Ishikawa (cell line): ENCODE results near the gene CHAF1A.

ENCODE experiments used
- CEBPB ChIP-seq: IDR thresholded peaks from 2 replicates; pipeline ENCODE4 v1.6.1; 2012
- CREB1 ChIP-seq: IDR thresholded peaks from 2 replicates; pipeline ENCODE4 v1.6.1; 2012; ENCODE audit warnings: low read depth
- EGR1 ChIP-seq: IDR thresholded peaks from 2 replicates; pipeline ENCODE4 v1.6.1; 2012
- EP300 ChIP-seq: IDR thresholded peaks from 2 replicates; pipeline ENCODE4 v1.6.1; 2012; ENCODE audit warnings: borderline replicate concordance
- FOXM1 ChIP-seq: IDR thresholded peaks from 2 replicates; pipeline ENCODE4 v1.6.1; 2012; ENCODE audit warnings: low read depth, borderline replicate concordance
- MAX ChIP-seq: IDR thresholded peaks from 2 replicates; pipeline ENCODE4 v1.6.1; 2012
- NFIC ChIP-seq: IDR thresholded peaks from 2 replicates; pipeline ENCODE4 v1.6.1; 2012
- RAD21 ChIP-seq: IDR thresholded peaks from 2 replicates; pipeline ENCODE4 v1.6.1; 2012; ENCODE audit warnings: low read depth
- TAF1 ChIP-seq: IDR thresholded peaks from 2 replicates; pipeline ENCODE4 v1.6.1; 2012; ENCODE audit warnings: low read depth, mild to moderate bottlenecking
- TCF12 ChIP-seq: IDR thresholded peaks from 2 replicates; pipeline ENCODE4 v1.6.1; 2012; ENCODE audit warnings: low read depth
- TEAD4 ChIP-seq: IDR thresholded peaks from 2 replicates; pipeline ENCODE4 v1.6.1; 2012
- USF1 ChIP-seq: IDR thresholded peaks from 2 replicates; pipeline ENCODE4 v1.6.1; 2012
- YY1 ChIP-seq: IDR thresholded peaks from 2 replicates; pipeline ENCODE4 v1.6.1; 2012; ENCODE audit warnings: low read depth
- ZBTB7A ChIP-seq: IDR thresholded peaks from 2 replicates; pipeline ENCODE4 v1.6.1; 2012; ENCODE audit warnings: low read depth
- TF ChIP-seq, protein P1 (sequence below): IDR thresholded peaks from 2 replicates; pipeline ENCODE4 v1.6.1; 2012; ENCODE audit warnings: low read depth, mild to moderate bottlenecking

CHAF1A gene

GRCh38 chr19:4360081-4360569, 42.3 kb upstream of the CHAF1A start:
- TF ChIP-seq CREB1 (no peak), TCF12 (no peak), RAD21 (no peak), TAF1 (no peak), YY1 (no peak), USF1 (no peak), EGR1 (no peak), NFIC (no peak), FOXM1 (no peak), ZBTB7A (no peak)
- TF ChIP-seq, protein P1, sequence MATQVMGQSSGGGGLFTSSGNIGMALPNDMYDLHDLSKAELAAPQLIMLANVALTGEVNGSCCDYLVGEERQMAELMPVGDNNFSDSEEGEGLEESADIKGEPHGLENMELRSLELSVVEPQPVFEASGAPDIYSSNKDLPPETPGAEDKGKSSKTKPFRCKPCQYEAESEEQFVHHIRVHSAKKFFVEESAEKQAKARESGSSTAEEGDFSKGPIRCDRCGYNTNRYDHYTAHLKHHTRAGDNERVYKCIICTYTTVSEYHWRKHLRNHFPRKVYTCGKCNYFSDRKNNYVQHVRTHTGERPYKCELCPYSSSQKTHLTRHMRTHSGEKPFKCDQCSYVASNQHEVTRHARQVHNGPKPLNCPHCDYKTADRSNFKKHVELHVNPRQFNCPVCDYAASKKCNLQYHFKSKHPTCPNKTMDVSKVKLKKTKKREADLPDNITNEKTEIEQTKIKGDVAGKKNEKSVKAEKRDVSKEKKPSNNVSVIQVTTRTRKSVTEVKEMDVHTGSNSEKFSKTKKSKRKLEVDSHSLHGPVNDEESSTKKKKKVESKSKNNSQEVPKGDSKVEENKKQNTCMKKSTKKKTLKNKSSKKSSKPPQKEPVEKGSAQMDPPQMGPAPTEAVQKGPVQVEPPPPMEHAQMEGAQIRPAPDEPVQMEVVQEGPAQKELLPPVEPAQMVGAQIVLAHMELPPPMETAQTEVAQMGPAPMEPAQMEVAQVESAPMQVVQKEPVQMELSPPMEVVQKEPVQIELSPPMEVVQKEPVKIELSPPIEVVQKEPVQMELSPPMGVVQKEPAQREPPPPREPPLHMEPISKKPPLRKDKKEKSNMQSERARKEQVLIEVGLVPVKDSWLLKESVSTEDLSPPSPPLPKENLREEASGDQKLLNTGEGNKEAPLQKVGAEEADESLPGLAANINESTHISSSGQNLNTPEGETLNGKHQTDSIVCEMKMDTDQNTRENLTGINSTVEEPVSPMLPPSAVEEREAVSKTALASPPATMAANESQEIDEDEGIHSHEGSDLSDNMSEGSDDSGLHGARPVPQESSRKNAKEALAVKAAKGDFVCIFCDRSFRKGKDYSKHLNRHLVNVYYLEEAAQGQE = no peak

DNA sequence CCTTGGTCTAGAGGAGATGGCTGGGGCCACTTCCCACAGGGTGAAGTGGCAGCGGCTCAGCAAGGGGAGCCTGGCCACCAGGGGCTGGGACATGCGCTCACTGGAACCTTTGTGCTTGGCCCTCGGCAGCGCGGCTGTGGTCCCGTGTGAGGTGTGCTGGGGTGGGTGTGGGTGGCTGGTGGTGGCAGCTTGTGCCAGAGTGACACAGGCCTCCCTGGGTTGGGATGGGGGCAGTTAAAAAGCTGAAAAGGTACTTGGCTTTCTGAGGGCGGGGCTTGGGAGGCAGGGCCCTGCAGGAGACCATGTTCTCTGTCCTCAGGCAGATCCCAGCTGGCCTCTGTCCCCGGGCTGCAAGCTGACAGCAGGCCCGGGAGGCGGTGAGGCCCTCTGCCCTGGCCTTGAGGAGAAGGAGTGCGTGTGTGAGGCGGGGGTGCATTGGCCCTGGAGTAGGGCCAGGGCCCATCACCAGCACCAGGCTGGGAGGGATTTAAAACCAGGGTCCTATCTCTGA, 41.7 kb upstream of the CHAF1A start:
- TF ChIP-seq RAD21 = no peak
- TF ChIP-seq MAX = 0 out of 2 replicates have a peak, but pooled peaks have one; percentile 13

DNA sequence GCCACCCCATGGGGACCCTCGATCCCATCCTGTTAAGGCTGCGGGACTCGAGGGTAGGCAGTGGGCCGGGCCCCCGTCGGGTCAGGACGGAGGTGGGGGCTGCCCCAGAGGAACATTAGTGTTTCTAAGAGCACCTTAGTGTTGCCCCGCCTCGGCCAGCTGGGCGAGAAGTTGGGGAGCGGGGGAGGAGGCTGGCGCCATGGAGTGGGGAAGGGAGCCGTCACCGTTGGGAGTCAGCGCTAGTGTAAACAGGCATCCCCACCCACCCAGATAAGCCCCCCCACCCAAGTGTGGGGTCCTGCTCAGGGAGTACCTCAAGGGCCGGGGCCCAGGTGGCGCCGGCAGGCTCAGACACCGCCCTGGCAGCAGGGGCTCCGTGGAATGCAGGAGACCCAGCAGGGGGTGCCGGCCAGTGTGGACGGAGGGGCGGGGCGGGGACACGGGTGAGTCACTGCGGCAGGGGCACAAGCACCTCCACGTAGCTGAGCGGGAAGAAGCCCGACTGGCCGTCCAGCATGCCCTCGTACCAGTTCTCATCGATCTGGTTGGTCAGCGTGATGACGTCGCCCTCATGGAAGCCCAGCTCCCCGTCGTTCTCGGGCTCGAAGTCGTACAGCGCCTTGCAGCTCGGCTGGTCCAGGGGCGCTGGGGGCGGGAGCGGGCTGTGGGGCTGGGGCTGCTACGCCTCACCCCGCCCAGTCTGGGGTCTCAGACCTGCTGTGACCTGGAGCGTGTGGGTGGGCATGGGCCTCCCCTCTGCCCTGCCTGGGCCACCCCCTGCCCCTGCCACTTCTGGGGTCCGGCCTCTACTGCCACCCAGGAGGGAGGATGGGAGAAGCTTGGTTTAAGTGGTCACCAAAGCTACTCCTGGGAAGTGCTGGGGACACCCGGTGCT, 41.0 kb upstream of the CHAF1A start:
- peak; percentile 70 for TF ChIP-seq TCF12
- TF ChIP-seq CEBPB = no peak
- peak; percentile 91 for TF ChIP-seq ZBTB7A
- TF ChIP-seq RAD21 = no peak
- peak; percentile 68; the same call in 1 of the 2 replicates for TF ChIP-seq EP300
- peak; percentile 40; the same call in 1 of the 2 replicates for TF ChIP-seq CREB1
- no peak for TF ChIP-seq FOXM1
- peak; percentile 91 for TF ChIP-seq TEAD4
- TF ChIP-seq, protein P1 = no peak
- TF ChIP-seq NFIC = peak; percentile 53; the same call in 1 of the 2 replicates
- TF ChIP-seq EGR1 = 0 out of 2 replicates have a peak, but pooled peaks have one; percentile 6
- TF ChIP-seq MAX = peak; percentile 98

DNA sequence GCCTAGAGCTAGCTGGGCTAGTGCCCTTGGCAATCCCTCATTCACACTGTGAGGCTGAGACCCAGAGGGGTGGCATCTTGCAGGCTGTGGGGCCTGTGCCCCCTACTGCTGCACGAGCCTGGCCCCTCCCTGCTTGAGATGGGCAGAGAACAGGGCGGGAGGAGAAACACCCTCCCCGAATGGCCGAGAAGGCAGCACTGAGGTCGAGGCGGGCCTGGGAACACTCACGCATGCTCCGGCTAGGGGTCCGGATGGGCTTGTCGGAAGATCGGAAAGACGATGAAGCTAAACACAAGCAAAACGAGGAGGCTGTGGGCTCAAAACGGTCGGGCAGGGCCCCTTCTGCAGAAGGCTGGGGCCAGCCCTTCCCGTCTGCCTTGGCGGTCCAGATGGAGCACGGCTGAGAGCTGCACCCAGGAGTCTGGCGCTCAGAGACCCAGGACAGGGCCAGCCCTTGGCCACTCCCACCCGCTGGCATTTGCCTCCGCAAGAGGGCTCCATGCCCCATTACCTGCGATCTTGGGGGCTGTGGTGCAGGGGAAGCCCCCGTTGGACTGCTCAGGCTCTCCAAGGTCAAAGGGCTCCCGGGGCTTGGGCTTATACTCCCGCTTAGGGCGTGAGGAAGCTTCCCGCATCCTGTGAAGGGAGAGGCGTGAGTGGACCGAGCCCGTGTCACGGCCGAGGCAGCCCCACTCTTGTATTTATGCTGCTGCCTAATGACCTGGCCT, 40.2 kb upstream of the CHAF1A start:
- TF ChIP-seq TAF1 (no peak), TCF12 (no peak), CEBPB (no peak), ZBTB7A (no peak), CREB1 (no peak), NFIC (no peak)

DNA sequence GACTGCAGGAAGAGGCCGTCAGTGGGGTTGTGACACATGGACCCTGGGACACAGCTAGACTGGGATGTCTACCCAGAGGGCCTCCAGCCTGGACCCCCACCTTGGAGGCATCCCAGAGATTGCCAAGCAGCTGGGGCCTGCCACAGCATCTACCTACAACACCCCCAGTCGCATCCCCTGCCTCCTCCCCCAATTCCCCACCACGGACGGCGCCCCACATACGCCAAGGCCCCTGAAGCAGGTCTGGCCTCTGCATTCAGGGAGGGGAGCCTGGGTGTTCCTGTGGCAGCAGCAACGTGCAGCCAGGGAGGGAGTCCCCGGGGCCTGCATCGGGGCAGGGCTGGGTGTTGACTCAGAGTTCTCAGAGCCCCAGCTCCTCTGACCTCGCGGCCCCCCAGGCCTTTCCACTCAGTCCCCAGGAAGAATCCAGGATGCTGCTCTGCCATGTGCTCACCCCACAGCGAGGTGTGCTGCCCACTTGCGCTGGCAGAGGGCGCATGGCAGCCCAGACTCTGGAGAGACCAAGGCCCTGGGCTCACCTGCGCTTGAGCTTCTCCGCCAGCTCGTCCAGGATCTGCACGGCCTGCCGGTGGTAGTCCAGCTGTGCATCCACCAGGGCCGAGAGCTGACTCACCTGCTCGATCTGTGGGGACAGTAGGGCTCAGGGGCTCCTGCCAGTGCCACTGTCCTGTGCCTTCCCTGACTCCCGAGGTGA, 39.5 kb upstream of the CHAF1A start:
- TF ChIP-seq, protein P1 = no peak
- TF ChIP-seq CEBPB (no peak), RAD21 (peak; percentile 27; the same call in 1 of the 2 replicates), FOXM1 (no peak), EP300 (no peak), ZBTB7A (no peak), NFIC (no peak), TCF12 (no peak)
